Measurements from ENCODE around the gene SMC3. TPM values are rescaled to one million over a fixed set of nuclear protein-coding genes. Genes with fewer than 3 reads are reported as not detected.

The SMC3 gene
- total RNA-seq, 1 donor from 2014 or later: 87.8 TPM

GRCh38 chr10:110577056-110577455 lies 9.6 kb downstream of the SMC3 start:
- TF ChIP-seq CTCF (conservative IDR thresholded peaks at IDR 0.05): no peak
- Mint-ChIP-seq H3K4me1 (peaks cover 15% of the 10 kb centered on the region), H3K27ac (ENCODE audit: unreplicated experiment) (no peak overlapping the region), H3K27me3 (ENCODE audit: low read depth) (no peaks in the 10 kb centered on the region), H3K9me3 (no peaks in the 10 kb centered on the region), H3K4me3 (no peak overlapping the region), H3K36me3 (ENCODE audit: low read depth) (peaks cover 16% of the 10 kb centered on the region)
- DNase-seq (ENCODE audit: low read depth, low spot score): no peak

- H3K4me3 Mint-ChIP-seq: no peak overlapping the region
- peaks cover 32% of the 10 kb centered on the region for H3K36me3 Mint-ChIP-seq (ENCODE audit: low read depth)
- H3K4me1 Mint-ChIP-seq: peaks cover 12% of the 10 kb centered on the region
- no peak for TF ChIP-seq CTCF (conservative IDR thresholded peaks at IDR 0.05)
- H3K27me3 Mint-ChIP-seq (ENCODE audit: low read depth): no peaks in the 10 kb centered on the region
- H3K9me3 Mint-ChIP-seq: no peaks in the 10 kb centered on the region
- DNase-seq (ENCODE audit: low read depth, low spot score): no peak
- H3K27ac Mint-ChIP-seq (ENCODE audit: unreplicated experiment): no peak overlapping the region
Measured at GRCh38 chr10:110584006-110584405, 16.5 kb downstream of the SMC3 start.

- Mint-ChIP-seq H3K4me1 (no peaks in the 10 kb centered on the region), H3K4me3 (no peak overlapping the region), H3K27ac (ENCODE audit: unreplicated experiment) (no peak overlapping the region), H3K9me3 (no peaks in the 10 kb centered on the region), H3K27me3 (ENCODE audit: low read depth) (no peaks in the 10 kb centered on the region), H3K36me3 (ENCODE audit: low read depth) (peaks cover 20% of the 10 kb centered on the region)
- TF ChIP-seq CTCF (conservative IDR thresholded peaks at IDR 0.05): no peak
- DNase-seq (ENCODE audit: low read depth, low spot score): no peak
Measured at GRCh38 chr10:110591760-110592159, 24.3 kb downstream of the SMC3 start.

GRCh38 chr10:110597476-110597875 lies 30.0 kb downstream of the SMC3 start:
- TF ChIP-seq CTCF (conservative IDR thresholded peaks at IDR 0.05): no peak
- Mint-ChIP-seq H3K4me1 (no peaks in the 10 kb centered on the region), H3K36me3 (ENCODE audit: low read depth) (peaks cover 9% of the 10 kb centered on the region), H3K4me3 (no peak overlapping the region), H3K9me3 (no peaks in the 10 kb centered on the region), H3K27me3 (ENCODE audit: low read depth) (no peaks in the 10 kb centered on the region), H3K27ac (ENCODE audit: unreplicated experiment) (no peak overlapping the region)
- DNase-seq (ENCODE audit: low read depth, low spot score): no peak

GRCh38 chr10:110600487-110601101 lies 33.1 kb downstream of the SMC3 start:
- Mint-ChIP-seq H3K4me3 (no peak overlapping the region), H3K9me3 (no peaks in the 10 kb centered on the region), H3K27ac (ENCODE audit: unreplicated experiment) (no peak overlapping the region), H3K36me3 (ENCODE audit: low read depth) (peaks cover 9% of the 10 kb centered on the region), H3K27me3 (ENCODE audit: low read depth) (no peaks in the 10 kb centered on the region), H3K4me1 (no peaks in the 10 kb centered on the region)
- DNase-seq (ENCODE audit: low read depth, low spot score): peak; percentile 38
- TF ChIP-seq CTCF (conservative IDR thresholded peaks at IDR 0.05): peak; percentile 77
